ENCODE data around the gene OR10J5. TPM values are rescaled to one million over a fixed set of nuclear protein-coding genes. Genes with fewer than 3 reads are reported as not detected.
"Not testable (repeated sequence)": the region's sequence is repeated elsewhere in the genome, so short reads cannot be mapped to it uniquely, and the experiment has no call there.

OR10J5 gene, protein sequence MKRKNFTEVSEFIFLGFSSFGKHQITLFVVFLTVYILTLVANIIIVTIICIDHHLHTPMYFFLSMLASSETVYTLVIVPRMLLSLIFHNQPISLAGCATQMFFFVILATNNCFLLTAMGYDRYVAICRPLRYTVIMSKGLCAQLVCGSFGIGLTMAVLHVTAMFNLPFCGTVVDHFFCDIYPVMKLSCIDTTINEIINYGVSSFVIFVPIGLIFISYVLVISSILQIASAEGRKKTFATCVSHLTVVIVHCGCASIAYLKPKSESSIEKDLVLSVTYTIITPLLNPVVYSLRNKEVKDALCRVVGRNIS
- total RNA-seq (2014; rRNA removed; shearing (Covaris generic)): not detected in 2 replicates

DNA sequence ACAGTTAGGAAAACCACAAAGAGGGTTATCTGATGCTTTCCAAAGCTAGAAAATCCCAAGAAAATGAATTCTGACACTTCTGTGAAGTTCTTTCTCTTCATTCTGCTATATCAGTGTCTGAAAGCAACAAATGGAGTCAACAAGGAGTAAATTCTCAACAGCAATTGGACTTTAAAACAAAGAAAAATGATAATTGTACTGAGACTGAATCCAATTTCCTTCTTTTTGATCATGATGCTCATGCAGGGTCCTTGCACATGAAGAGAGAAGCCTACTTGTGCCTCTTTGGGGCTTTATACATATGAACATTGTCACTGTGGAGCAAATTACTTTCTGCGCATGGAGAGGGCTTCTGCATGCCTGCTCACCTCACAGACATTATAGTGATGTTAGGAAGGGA is at the start of gene OR10J5:
OR10J5 (minus strand) TSS at position 101 of the 400 bp plus-strand sequence; CDS start at position 101, 0 bp downstream.
- no peak within 1 kb of the TSS for H3K27ac ChIP-seq
- no peaks in the 10 kb centered on the region for H3K36me3 ChIP-seq
- no peaks in the 10 kb centered on the region for H3K4me1 ChIP-seq (replicated peaks)
- no peak for DNase-seq (ENCODE audit: low read depth in 1 of 2, low spot score in 2 of 2)
- H3K27me3 ChIP-seq (replicated peaks): no peaks in the 10 kb centered on the region
- H3K9me3 ChIP-seq (replicated peaks): no peaks in the 10 kb centered on the region
- H3K4me3 ChIP-seq: no peak within 1 kb of the TSS

DNA sequence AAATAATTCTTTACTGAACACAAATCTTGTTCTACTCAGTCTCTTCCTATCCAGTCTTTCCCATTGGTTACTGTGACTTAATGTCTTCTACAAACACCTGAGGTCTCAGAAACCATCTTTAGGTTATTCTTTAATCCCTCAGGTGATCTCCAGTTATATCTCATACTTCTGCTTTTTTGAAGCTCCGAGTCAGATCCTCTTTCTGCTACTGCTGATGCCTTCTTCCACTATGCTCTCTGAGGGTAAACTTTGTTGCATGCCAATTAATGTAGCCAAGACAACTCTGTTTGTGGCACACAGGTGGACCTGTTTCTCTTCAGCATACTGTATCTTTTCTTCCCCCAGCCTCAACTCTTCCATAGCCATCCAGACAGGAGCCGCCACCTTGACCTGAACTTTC is 48.7 kb upstream of the OR10J5 start:
- H3K4me1 ChIP-seq (replicated peaks): no peaks in the 10 kb centered on the region
- no peaks in the 10 kb centered on the region for H3K27me3 ChIP-seq (replicated peaks)
- H3K9me3 ChIP-seq (replicated peaks): no peaks in the 10 kb centered on the region
- H3K4me3 ChIP-seq: no peak overlapping the region
- no peaks in the 10 kb centered on the region for H3K36me3 ChIP-seq
- H3K27ac ChIP-seq: no peak overlapping the region
- no peak for DNase-seq (ENCODE audit: low read depth in 1 of 2, low spot score in 2 of 2)

DNA sequence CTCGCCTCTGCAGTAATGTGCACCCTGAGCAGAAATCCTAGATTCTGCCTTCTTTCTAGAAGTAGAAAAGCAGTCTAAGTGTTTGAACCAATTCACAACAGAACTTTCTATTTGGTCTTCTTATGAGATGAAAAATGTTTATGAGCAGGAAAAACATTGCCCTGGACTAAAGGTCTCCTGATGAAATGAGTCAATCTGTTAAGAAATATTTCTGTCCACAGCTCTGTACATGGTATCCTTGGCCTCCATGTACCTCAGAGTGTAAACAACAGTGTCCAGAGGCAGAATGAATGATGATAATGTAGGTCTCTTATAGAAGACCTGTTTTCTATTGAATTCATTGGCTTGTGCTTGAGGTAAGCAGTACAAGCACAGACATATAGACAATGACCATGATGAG is 45.6 kb upstream of the OR10J5 start:
- H3K27me3 ChIP-seq (replicated peaks): no peaks in the 10 kb centered on the region
- H3K9me3 ChIP-seq (replicated peaks): no peaks in the 10 kb centered on the region
- H3K27ac ChIP-seq: no peak overlapping the region
- H3K4me1 ChIP-seq (replicated peaks): no peaks in the 10 kb centered on the region
- no peak for DNase-seq (ENCODE audit: low read depth in 1 of 2, low spot score in 2 of 2)
- no peaks in the 10 kb centered on the region for H3K36me3 ChIP-seq
- no peak overlapping the region for H3K4me3 ChIP-seq

DNA sequence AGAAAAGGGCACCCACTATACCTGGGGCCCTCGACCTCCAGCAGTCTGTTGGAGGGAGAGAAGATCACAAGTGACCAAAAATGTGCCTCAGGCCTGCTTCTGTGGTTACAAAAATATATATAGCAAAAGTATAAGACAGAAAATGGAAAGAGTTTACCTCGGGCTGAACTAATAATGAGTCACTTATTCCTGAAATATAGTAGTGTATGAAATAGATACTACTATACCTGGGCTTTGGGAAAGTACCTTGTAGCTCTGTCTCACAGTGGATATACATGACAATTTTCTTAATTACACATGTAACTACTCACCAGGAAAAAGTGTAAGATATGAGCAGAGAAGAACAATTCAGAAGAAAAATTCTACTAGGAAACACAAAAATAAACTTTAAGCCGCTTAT is 44.5 kb upstream of the OR10J5 start:
- H3K27me3 ChIP-seq (replicated peaks): no peaks in the 10 kb centered on the region
- H3K4me1 ChIP-seq (replicated peaks): no peaks in the 10 kb centered on the region
- no peaks in the 10 kb centered on the region for H3K36me3 ChIP-seq
- no peak overlapping the region for H3K4me3 ChIP-seq
- no peaks in the 10 kb centered on the region for H3K9me3 ChIP-seq (replicated peaks)
- no peak overlapping the region for H3K27ac ChIP-seq
- no peak for DNase-seq (ENCODE audit: low read depth in 1 of 2, low spot score in 2 of 2)

DNA sequence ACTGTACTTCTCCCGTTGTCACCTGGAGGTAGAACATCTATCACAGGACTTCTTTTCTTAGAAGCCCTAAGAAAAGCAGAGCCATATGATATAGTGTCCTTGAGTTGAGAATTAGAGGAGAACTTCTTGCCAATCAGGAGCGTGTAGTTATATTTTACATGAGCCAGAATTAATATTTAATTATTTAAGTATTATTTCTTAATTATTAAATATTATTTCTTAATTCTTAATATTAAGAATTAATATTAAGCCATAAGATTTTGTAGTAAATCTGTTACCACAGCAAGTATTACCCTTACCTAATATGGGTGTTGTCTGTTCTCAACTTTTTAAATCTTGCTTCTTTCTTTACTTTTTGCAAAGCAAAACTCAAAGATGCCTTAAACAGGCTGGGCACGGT is 41.6 kb upstream of the OR10J5 start:
- H3K36me3 ChIP-seq: no peaks in the 10 kb centered on the region
- H3K4me3 ChIP-seq: no peak overlapping the region
- H3K27me3 ChIP-seq (replicated peaks): no peaks in the 10 kb centered on the region
- H3K9me3 ChIP-seq (replicated peaks): no peaks in the 10 kb centered on the region
- H3K27ac ChIP-seq: no peak overlapping the region
- no peaks in the 10 kb centered on the region for H3K4me1 ChIP-seq (replicated peaks)
- DNase-seq (ENCODE audit: low read depth in 1 of 2, low spot score in 2 of 2): no peak

DNA sequence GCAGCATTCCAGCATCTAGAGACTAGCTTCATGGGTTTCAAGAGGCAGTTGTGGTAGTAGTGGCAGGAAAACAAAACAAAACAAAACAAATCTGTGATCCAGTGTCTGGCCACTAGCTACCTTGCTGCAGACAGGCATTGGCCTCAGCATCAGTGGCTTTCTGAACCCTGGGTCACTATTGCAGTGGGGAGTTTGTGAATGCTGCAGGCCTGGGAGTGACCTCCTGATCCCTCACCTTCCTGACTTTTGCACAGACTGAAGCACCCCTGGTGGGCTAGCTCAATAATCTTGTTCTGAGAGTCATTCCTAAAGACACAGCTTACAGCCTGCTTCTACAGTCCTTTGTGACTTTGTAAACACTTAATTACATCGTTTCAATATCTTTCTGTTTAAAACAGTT is 26.9 kb upstream of the OR10J5 start:
- no peak for DNase-seq (ENCODE audit: low read depth in 1 of 2, low spot score in 2 of 2)

DNA sequence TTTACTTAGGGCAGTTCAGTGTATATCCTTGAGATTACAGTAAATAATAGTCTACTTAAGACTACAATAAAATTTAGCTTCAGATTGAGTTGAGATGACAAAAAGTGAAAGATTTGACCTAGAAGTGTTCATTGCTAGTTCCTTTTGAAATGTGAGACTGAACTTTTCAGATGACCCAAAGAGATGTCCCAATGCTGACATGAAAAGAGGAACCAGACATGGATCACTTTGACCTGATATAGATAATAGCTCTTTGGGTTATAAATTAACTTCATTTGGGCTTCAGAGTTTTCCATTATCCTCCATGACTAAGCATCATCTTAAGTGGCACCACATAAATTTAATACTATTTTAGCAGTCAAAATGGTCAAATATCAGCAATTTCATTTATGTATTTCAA is 25.7 kb upstream of the OR10J5 start:
- no peaks in the 10 kb centered on the region for H3K4me1 ChIP-seq (replicated peaks)
- H3K36me3 ChIP-seq: no peaks in the 10 kb centered on the region
- H3K9me3 ChIP-seq (replicated peaks): no peaks in the 10 kb centered on the region
- H3K27ac ChIP-seq: no peak overlapping the region
- no peak overlapping the region for H3K4me3 ChIP-seq
- DNase-seq (ENCODE audit: low read depth in 1 of 2, low spot score in 2 of 2): no peak
- H3K27me3 ChIP-seq (replicated peaks): no peaks in the 10 kb centered on the region

More for the DNA sequence above, 26.9 kb upstream of the OR10J5 start:
- H3K36me3 ChIP-seq: no peaks in the 10 kb centered on the region
- no peaks in the 10 kb centered on the region for H3K9me3 ChIP-seq (replicated peaks)
- no peaks in the 10 kb centered on the region for H3K4me1 ChIP-seq (replicated peaks)
- no peak overlapping the region for H3K4me3 ChIP-seq
- H3K27me3 ChIP-seq (replicated peaks): no peaks in the 10 kb centered on the region
- no peak overlapping the region for H3K27ac ChIP-seq

DNA sequence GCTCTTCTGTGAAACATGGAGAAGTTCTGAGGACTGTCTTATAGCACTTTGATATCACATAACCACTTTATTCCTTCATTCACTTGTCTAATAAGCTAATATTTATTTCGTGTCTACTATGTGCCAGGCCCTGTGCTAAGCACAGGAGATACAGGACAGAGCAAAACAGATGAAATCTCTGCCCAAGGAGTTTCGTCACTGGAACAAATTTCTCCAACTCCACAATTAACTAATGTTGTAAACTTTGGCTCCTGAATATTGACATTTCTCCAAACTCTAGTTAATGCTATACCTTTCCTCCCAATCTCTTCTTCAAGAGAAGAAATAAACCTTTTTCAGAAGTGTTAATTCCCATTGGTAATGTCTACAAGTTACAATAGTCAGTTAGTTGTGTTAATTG is 24.8 kb upstream of the OR10J5 start:
- Histone ChIP-seq H3K9me3 (replicated peaks) (no peaks in the 10 kb centered on the region), H3K36me3 (no peaks in the 10 kb centered on the region), H3K4me3 (no peak overlapping the region), H3K4me1 (replicated peaks) (no peaks in the 10 kb centered on the region), H3K27ac (no peak overlapping the region), H3K27me3 (replicated peaks) (no peaks in the 10 kb centered on the region)
- no peak for DNase-seq (ENCODE audit: low read depth in 1 of 2, low spot score in 2 of 2)

DNA sequence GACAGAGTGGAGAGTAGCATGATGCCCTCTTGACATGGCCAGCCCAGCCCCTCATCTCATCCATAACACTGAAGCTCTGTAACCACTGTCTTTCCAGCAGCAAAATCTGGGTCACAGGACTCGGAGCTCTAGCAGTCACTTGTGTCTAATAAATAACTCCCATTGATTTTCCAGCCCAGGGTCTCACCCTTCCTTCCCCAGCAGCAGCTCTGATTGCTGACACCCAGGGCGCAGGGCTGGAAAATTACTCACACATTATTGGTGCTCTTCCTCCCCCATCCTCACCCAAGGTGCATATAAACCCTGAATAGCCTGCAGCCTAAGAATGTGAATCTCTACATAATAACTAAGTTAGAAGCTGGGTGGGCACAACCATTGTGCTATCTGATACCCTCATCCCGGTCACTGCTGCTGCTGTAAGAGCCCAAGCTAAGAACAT is 21.1 kb upstream of the OR10J5 start:
- Histone ChIP-seq H3K9me3 (replicated peaks) (no peaks in the 10 kb centered on the region), H3K4me3 (no peak overlapping the region), H3K36me3 (no peaks in the 10 kb centered on the region), H3K27me3 (replicated peaks) (no peaks in the 10 kb centered on the region), H3K27ac (no peak overlapping the region), H3K4me1 (replicated peaks) (no peaks in the 10 kb centered on the region)
- no peak for DNase-seq (ENCODE audit: low read depth in 1 of 2, low spot score in 2 of 2)

DNA sequence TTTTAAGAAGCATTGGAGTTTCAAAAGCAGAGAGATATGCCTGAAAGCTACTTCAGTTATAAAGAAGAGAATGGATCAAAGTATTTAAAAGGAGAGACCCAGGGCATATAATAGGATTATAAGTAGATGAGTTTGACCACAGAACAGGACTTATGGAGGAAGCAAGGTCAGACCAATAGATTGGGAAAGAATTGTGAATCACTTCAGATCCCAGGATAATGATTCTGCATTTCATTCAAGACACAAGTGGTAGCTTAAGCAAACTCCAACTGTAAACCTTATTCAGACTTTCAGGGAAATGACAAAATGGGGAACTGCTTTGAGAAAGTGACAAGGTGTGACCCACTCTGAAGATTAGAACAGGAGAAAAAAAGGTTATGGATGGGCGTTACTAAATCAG is 18.9 kb upstream of the OR10J5 start:
- DNase-seq (ENCODE audit: low read depth in 1 of 2, low spot score in 2 of 2): no peak
- H3K4me1 ChIP-seq (replicated peaks): no peaks in the 10 kb centered on the region
- H3K27me3 ChIP-seq (replicated peaks): no peaks in the 10 kb centered on the region
- no peaks in the 10 kb centered on the region for H3K9me3 ChIP-seq (replicated peaks)
- no peaks in the 10 kb centered on the region for H3K36me3 ChIP-seq
- H3K27ac ChIP-seq: no peak overlapping the region
- no peak overlapping the region for H3K4me3 ChIP-seq

DNA sequence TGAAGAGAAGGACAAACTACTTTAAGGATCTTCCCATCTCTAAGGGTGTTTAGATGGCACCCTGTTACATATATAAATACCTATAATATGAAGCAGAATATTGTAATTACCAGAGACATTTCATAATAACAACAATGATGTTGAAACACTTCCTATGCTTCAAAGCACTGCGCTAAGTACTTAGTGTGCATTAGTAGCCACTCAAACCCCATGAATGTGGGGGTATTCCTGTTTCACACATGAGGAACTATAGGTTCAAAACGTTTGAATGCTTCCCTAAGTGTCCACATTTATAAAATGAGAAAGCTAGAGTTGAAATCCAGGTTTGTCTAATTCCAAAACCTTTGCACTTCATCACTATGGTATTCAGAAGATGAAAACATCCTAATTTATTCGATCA is 18.5 kb upstream of the OR10J5 start:
- H3K9me3 ChIP-seq (replicated peaks): no peaks in the 10 kb centered on the region
- no peak overlapping the region for H3K27ac ChIP-seq
- no peak overlapping the region for H3K4me3 ChIP-seq
- H3K36me3 ChIP-seq: no peaks in the 10 kb centered on the region
- no peak for DNase-seq (ENCODE audit: low read depth in 1 of 2, low spot score in 2 of 2)
- H3K4me1 ChIP-seq (replicated peaks): no peaks in the 10 kb centered on the region
- no peaks in the 10 kb centered on the region for H3K27me3 ChIP-seq (replicated peaks)

DNA sequence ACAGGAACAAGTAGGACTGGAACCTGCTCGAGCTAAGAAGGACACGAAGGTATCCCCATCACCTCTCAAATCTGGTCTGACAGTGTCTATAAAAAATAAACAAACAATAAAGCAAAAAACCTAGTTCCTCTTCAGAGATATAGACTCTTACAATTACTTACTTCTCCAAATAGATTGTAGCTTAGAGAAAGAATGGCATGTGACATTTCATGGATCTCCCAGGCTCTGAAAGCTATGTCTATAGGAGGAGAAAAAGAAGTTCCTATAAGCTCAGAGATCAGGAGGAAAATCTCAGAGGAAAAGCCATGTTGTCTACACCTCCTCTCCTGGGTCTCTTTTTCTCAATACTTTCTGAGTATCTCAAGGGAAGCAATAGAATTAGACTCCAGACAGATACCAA is 12.3 kb upstream of the OR10J5 start:
- no peaks in the 10 kb centered on the region for H3K9me3 ChIP-seq (replicated peaks)
- no peaks in the 10 kb centered on the region for H3K27me3 ChIP-seq (replicated peaks)
- DNase-seq (ENCODE audit: low read depth in 1 of 2, low spot score in 2 of 2): no peak
- H3K4me1 ChIP-seq (replicated peaks): no peaks in the 10 kb centered on the region
- H3K27ac ChIP-seq: no peak overlapping the region
- no peak overlapping the region for H3K4me3 ChIP-seq
- H3K36me3 ChIP-seq: no peaks in the 10 kb centered on the region

DNA sequence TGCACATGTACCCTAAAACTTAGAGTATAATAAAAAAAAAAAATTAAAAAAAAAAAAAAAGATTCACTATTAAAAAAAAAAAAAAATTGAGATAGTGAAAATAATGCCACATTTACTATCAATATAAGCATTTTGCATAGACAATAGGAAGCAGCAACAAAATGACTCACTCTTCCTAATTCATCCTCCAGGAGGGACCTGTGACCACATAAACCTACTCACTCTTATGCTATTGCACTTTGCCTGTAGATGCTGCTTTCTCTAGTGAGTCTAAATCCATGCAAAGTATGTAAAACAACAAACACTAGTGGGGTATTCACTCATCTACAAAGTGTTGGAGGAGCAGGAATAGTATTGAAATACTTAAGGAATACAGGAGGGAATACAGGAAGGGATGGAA is 2.9 kb downstream of the OR10J5 start:
- Histone ChIP-seq H3K4me1 (replicated peaks) (no peaks in the 10 kb centered on the region), H3K36me3 (no peaks in the 10 kb centered on the region), H3K27me3 (replicated peaks) (no peaks in the 10 kb centered on the region), H3K4me3 (no peak overlapping the region), H3K9me3 (replicated peaks) (no peaks in the 10 kb centered on the region), H3K27ac (no peak overlapping the region)
- no peak for DNase-seq (ENCODE audit: low read depth in 1 of 2, low spot score in 2 of 2)

DNA sequence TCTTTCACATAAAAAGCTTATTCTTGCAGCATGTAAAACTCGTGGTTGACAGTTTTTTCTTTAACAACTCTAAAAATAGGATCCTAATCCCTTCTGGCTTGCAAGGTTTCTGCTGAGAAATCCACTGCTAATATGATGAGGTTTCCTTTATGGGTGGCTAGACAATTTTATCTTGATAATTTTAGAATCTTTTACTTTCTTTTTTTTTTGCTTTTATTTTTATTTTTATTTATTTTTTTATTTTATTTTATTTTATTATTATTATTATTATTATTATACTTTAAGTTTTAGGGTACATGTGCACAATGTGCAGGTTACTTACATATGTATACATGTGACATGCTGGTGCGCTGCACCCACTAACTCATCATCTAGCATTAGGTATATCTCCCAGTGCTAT is 11.0 kb downstream of the OR10J5 start:
- not testable (repeated sequence) for H3K27ac ChIP-seq

DNA sequence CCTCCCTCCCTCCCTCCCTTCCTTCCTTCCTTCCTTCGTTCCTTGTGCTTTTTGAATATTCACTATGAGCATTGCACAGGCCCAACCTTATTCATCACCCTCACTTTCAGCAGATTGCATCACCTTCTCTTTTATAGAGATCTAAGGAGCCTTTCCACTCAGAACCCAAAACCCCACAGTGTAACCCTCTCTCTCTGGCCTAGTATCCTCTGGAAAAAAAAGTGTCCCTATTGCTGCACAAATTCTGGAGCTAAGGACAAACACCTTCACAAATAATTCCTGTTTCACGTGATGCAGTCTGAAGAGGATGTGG is 25.6 kb downstream of the OR10J5 start:
- Histone ChIP-seq H3K4me1 (replicated peaks) (no peaks in the 10 kb centered on the region), H3K9me3 (replicated peaks) (no peaks in the 10 kb centered on the region), H3K27ac (no peak overlapping the region), H3K36me3 (no peaks in the 10 kb centered on the region), H3K4me3 (no peak overlapping the region), H3K27me3 (replicated peaks) (no peaks in the 10 kb centered on the region)
- DNase-seq (ENCODE audit: low read depth in 1 of 2, low spot score in 2 of 2): no peak

More for the DNA sequence above, 11.0 kb downstream of the OR10J5 start:
- not testable (repeated sequence) for H3K9me3 ChIP-seq (replicated peaks); H3K4me3 ChIP-seq; DNase-seq (ENCODE audit: low read depth in 1 of 2, low spot score in 2 of 2); H3K27me3 ChIP-seq (replicated peaks); H3K36me3 ChIP-seq; H3K4me1 ChIP-seq (replicated peaks)

Data from SJSA1 (cell line).